Stimulated activated CD8-positive, alpha-beta memory T cell treated with anti-CD3 and anti-CD28 coated beads, Interleukin-4, amount 100 ng/mL, for 4 hours (primary cell): ENCODE data around the gene RBM8A.
"Not testable (repeated sequence)": the region's sequence is repeated elsewhere in the genome, so short reads cannot be mapped to it uniquely, and the experiment has no call there.

ENCODE experiments used
- DNase-seq, 2 donors: peaks; one replicate each; pipeline ENCODE4 v3.0.0-alpha.2; 2020; ENCODE audit warnings: low read depth in 2 of 2, low spot score in 1 of 2

Gene RBM8A

GRCh38 chr1:145956781-145957442 is 29.6 kb upstream of the RBM8A start:
- no peak for DNase-seq

- DNase-seq = no peak
These were observed 29.1 kb upstream of the RBM8A start for GRCh38 chr1:145956361-145956760.

GRCh38 chr1:145955436-145955835 is 28.2 kb upstream of the RBM8A start:
- no peak for DNase-seq

- no peak for DNase-seq
These were observed 26.6 kb upstream of the RBM8A start for GRCh38 chr1:145953861-145954260.

- DNase-seq = no peak
These were observed 25.6 kb upstream of the RBM8A start for GRCh38 chr1:145952903-145953302.

- no peak for DNase-seq
These were observed 24.2 kb upstream of the RBM8A start for GRCh38 chr1:145951526-145951925.

- no peak for DNase-seq
These were observed 21.9 kb upstream of the RBM8A start for GRCh38 chr1:145949219-145949618.

GRCh38 chr1:145947551-145947950 is 20.3 kb upstream of the RBM8A start:
- DNase-seq = no peak

- DNase-seq = no peak
These were observed 19.2 kb upstream of the RBM8A start for GRCh38 chr1:145946477-145946986.

GRCh38 chr1:145944532-145944931 is 17.2 kb upstream of the RBM8A start:
- no peak for DNase-seq

GRCh38 chr1:145942871-145943270 is 15.6 kb upstream of the RBM8A start:
- DNase-seq = no peak

GRCh38 chr1:145942405-145942804 is 15.1 kb upstream of the RBM8A start:
- DNase-seq = no peak

- DNase-seq = no peak
These were observed 10.2 kb upstream of the RBM8A start for GRCh38 chr1:145937436-145937835.

GRCh38 chr1:145936247-145936646 is 9.0 kb upstream of the RBM8A start:
- DNase-seq = no peak

GRCh38 chr1:145935708-145936107 is 8.4 kb upstream of the RBM8A start:
- no peak for DNase-seq

GRCh38 chr1:145932522-145933009 is 5.3 kb upstream of the RBM8A start:
- DNase-seq = not testable (repeated sequence)

- DNase-seq = no peak
These were observed 796 bp upstream of the RBM8A start for GRCh38 chr1:145927916-145928643.

GRCh38 chr1:145926686-145927062 is 610 bp downstream of the RBM8A start:
- DNase-seq = no peak

GRCh38 chr1:145922266-145922665 is 5.0 kb downstream of the RBM8A start:
- DNase-seq = no peak

GRCh38 chr1:145920297-145920696 is 7.0 kb downstream of the RBM8A start:
- DNase-seq = not testable (repeated sequence)

GRCh38 chr1:145918992-145919939 is 8.0 kb downstream of the RBM8A start:
- DNase-seq = no peak
